ENCODE measurements around the gene OTOP3.

GRCh38 chr17:74935048-74935447, 650 bp upstream of the OTOP3 start:
- TF ChIP-seq GATA2 (IDR thresholded peaks at IDR 0.05; ENCODE audit: low read depth, low read length) (no peak), GATA3 (IDR thresholded peaks at IDR 0.05; ENCODE audit: low read depth, low read length) (no peak)

Measured in SH-SY5Y (cell line).